Upper lobe of left lung (tissue), 6 donors: ENCODE data around the gene ALG9. TPM values are rescaled to one million over a fixed set of nuclear protein-coding genes. Genes with fewer than 3 reads are reported as not detected.

Experiments
- ATAC-seq, 2 donors: fragments of 200-7000 bp; cut with Tn5 transposase; one replicate each; pipeline ENCODE4 v1.9.1; 2022; ENCODE audit warnings: mild to moderate bottlenecking in 2 of 2, moderate library complexity in 2 of 2; ENCODE audit not compliant: low FRiP score in 2 of 2
- DNase-seq, 2 donors: peaks; one replicate each; pipeline ENCODE4 v3.0.0-alpha.2; 2019 to 2020
- H3K27ac ChIP-seq, 4 donors: fragments of 200-600 bp; sonication (generic); one replicate each; pipeline ENCODE4 v1.5.1; 2016 to 2019
- H3K27me3 ChIP-seq, 4 donors: fragments of 200-600 bp; sonication (generic); one replicate each; pipeline ENCODE4 v1.5.1; 2017 to 2019
- H3K36me3 ChIP-seq, 4 donors: fragments of 200-600 bp; sonication (generic); one replicate each; pipeline ENCODE4 v1.5.1; 2016 to 2019
- H3K4me1 ChIP-seq, 4 donors: fragments of 200-600 bp; sonication (generic); one replicate each; pipeline ENCODE4 v1.5.1; 2018 to 2019
- H3K4me3 ChIP-seq, 4 donors: fragments of 200-600 bp; sonication (generic); one replicate each; pipeline ENCODE4 v1.5.1; 2017 to 2019; ENCODE audit warnings: mild to moderate bottlenecking in 2 of 4, moderate library complexity in 1 of 4
- H3K9me3 ChIP-seq, 4 donors: fragments of 200-600 bp; sonication (generic); one replicate each; pipeline ENCODE4 v1.5.1; 2018 to 2019
- EP300 ChIP-seq, 4 donors: sonication (generic); formaldehyde crosslinking; IDR thresholded peaks; one replicate each; pipeline ENCODE4 v1.5.1; 2017; ENCODE audit warnings: antibody characterized with exemption in 4 of 4, control low read depth in 2 of 4
- POLR2A ChIP-seq, 4 donors: fragments of 450-650 bp; IDR thresholded peaks; one replicate each; pipeline ENCODE4 v1.5.1; 2016 to 2017; ENCODE audit warnings: antibody characterized with exemption in 4 of 4, mild to moderate bottlenecking in 2 of 4
- POLR2AphosphoS5 ChIP-seq, 2 donors: sonication (generic); formaldehyde crosslinking; IDR thresholded peaks; one replicate each; pipeline ENCODE4 v1.5.1; 2017; ENCODE audit warnings: antibody characterized with exemption in 2 of 2
- WGBS, 2 donors: methylation state at CpG; one replicate each; pipeline ENCODE4 v1.1.5; 2017 to 2018; 5-methylcytosine and 5-hydroxymethylcytosine counted together
- total RNA-seq, 6 donors: library from RNA; depleted of rRNA in 4 of 6; stranded (reverse); fragments of >200 nt in 4 of 6; gene quantifications; one replicate each; pipeline versions ENCODE4 v1.1.0 to v1.2.1, GENCODE V29; 2016 to 2021
- TF ChIP-seq, protein P1 (sequence below), 6 experiments: fragments of 450-650 bp in 4 of 6; fragments of 200-600 bp in 2 of 6; sonication (generic) in 2 of 6; IDR thresholded peaks; one replicate each; pipeline ENCODE4 v1.5.1; 2016 to 2019; ENCODE audit warnings: antibody characterized with exemption in 6 of 6
- donor health status: DM: no; HTN: no; CAD: no; lungs with moderate emphysema.
- donor health status: DM: no; HTN: yes; CAD: no; lungs with severe emphysema.

Gene ALG9
- total RNA-seq, 6 donors from 2014 or later: 15.7 to 34.8 (median 20.9) TPM

DNA sequence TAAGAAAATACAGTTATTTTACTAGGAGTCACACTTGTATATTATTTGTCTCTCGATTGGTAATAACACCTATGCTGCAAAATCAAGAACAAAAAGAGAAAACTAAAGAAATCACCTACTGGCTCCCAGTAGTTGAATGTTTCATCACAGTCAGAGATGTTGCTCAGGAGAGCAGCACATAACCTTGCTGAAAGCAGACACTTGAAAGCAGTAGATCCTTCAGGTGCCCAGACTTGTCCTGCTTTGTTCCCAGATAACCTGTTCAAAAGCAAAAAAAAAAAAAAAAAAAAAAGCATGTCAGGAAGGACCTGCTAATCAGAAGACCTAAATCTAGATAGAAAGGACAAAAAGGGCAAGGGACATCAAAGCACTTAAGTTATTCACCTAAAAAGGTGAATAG lies 1.3 kb downstream of the ALG9 start:
- DNase-seq (no peak), ATAC-seq (no peak)
- peaks cover 9 to 21% (median 14%) of the 10 kb centered on the region in 4 donors for H3K4me1 ChIP-seq
- TF ChIP-seq POLR2AphosphoS5 (IDR thresholded peaks at IDR 0.05): no peak
- TF ChIP-seq POLR2A (IDR thresholded peaks at IDR 0.05): no peak
- TF ChIP-seq, protein P1, sequence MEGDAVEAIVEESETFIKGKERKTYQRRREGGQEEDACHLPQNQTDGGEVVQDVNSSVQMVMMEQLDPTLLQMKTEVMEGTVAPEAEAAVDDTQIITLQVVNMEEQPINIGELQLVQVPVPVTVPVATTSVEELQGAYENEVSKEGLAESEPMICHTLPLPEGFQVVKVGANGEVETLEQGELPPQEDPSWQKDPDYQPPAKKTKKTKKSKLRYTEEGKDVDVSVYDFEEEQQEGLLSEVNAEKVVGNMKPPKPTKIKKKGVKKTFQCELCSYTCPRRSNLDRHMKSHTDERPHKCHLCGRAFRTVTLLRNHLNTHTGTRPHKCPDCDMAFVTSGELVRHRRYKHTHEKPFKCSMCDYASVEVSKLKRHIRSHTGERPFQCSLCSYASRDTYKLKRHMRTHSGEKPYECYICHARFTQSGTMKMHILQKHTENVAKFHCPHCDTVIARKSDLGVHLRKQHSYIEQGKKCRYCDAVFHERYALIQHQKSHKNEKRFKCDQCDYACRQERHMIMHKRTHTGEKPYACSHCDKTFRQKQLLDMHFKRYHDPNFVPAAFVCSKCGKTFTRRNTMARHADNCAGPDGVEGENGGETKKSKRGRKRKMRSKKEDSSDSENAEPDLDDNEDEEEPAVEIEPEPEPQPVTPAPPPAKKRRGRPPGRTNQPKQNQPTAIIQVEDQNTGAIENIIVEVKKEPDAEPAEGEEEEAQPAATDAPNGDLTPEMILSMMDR (IDR thresholded peaks at IDR 0.05): no peak
- TF ChIP-seq EP300 (IDR thresholded peaks at IDR 0.05): no peak
- no peaks in the 10 kb centered on the region for H3K27me3 ChIP-seq
- WGBS, 2 donors: 85 to 95% methylated on average over 1 of the region's 1 CpG
- peaks cover 5 to 37% (median 9%) of the 10 kb centered on the region in 4 donors for H3K36me3 ChIP-seq
- H3K4me3 ChIP-seq: peak overlapping the region in 1 of 4 donors; percentile 98
- no peaks in the 10 kb centered on the region for H3K9me3 ChIP-seq
- H3K27ac ChIP-seq: no peak overlapping the region

DNA sequence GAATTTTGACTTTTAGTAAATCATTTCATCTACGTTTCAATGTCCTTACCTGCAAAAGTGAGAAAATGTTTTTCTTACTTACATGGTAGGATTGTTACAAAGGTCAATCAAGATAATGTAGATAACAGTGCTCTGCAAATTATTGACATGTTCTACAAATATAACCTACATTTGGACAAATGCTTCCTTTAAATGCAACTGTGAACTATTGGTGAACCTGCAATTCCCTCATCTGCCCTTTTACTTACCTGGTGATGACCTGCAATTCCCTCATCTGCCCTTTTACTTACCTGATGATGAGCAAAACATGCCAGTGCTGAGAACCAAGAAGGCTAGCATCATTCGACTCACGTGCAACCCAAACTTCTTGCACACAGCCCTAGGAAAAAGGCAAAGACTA lies 11.1 kb downstream of the ALG9 start:
- ATAC-seq: no peak
- no peak for DNase-seq
- no peak overlapping the region for H3K27ac ChIP-seq
- WGBS, 2 donors: 95 to 98% methylated on average over 3 of the region's 3 CpGs
- H3K9me3 ChIP-seq: no peaks in the 10 kb centered on the region
- no peaks in the 10 kb centered on the region for H3K27me3 ChIP-seq
- no peak overlapping the region for H3K4me3 ChIP-seq
- H3K36me3 ChIP-seq: peaks cover 5 to 90% (median 41%) of the 10 kb centered on the region in 4 donors
- TF ChIP-seq POLR2A (IDR thresholded peaks at IDR 0.05) (no peak), EP300 (IDR thresholded peaks at IDR 0.05) (no peak)
- H3K4me1 ChIP-seq: no peaks in the 10 kb centered on the region

DNA sequence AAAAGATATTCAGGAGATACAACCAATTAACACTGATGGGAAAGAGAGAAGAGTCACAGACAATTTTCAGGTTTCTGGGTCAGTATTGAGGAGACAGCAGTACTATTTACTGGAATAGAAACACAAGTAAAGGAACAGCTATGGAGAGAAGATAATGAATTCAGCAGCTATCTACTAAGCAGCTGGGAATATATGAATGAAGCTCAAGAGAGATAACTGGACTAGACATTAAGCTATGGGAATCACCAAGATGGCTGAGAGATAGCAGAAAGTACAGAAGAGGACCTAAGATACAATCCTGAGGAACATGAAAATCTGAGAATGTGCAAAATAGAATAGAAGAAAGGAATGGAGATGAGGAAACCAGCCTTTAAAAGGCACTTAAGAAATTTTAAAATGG lies 15.9 kb downstream of the ALG9 start:
- Histone ChIP-seq H3K4me3 (no peak overlapping the region), H3K36me3 (peaks cover 8 to 80% (median 43%) of the 10 kb centered on the region in 4 donors), H3K27ac (no peak overlapping the region), H3K9me3 (no peaks in the 10 kb centered on the region), H3K4me1 (no peaks in the 10 kb centered on the region), H3K27me3 (no peaks in the 10 kb centered on the region)
- ATAC-seq: no peak
- TF ChIP-seq EP300 (IDR thresholded peaks at IDR 0.05): no peak
- TF ChIP-seq, protein P1 (IDR thresholded peaks at IDR 0.05): no peak
- TF ChIP-seq POLR2A (IDR thresholded peaks at IDR 0.05): no peak
- no peak for TF ChIP-seq POLR2AphosphoS5 (IDR thresholded peaks at IDR 0.05)
- DNase-seq: no peak

DNA sequence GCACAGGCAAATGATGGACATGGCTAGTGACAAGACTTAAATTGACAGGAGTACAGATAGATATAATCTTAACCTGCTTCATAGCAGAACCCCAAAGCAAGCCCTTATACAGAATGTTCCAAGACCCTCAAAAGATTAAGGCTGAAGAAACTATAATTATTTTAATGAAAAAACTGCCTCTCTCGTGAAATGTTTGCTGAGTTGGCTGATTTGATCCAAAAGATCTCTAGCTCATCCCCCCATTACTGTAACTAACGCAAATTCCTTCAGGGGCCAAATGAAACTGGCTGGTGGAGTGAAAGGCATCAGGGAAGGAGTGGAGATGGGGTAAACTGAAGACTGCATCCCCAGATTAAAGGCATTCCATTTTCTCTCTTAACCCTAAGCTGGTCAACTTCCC lies 19.3 kb downstream of the ALG9 start:
- H3K4me3 ChIP-seq: no peak overlapping the region
- H3K4me1 ChIP-seq: no peaks in the 10 kb centered on the region
- no peak for TF ChIP-seq POLR2A (IDR thresholded peaks at IDR 0.05)
- TF ChIP-seq, protein P1 (IDR thresholded peaks at IDR 0.05): no peak
- TF ChIP-seq EP300 (IDR thresholded peaks at IDR 0.05): no peak
- TF ChIP-seq POLR2AphosphoS5 (IDR thresholded peaks at IDR 0.05): no peak
- WGBS, 2 donors: 82 to 83% methylated on average over 2 of the region's 2 CpGs
- ATAC-seq (no peak), DNase-seq (no peak)
- peaks cover 6 to 80% (median 19%) of the 10 kb centered on the region in 4 donors for H3K36me3 ChIP-seq
- H3K27me3 ChIP-seq: no peaks in the 10 kb centered on the region
- no peak overlapping the region for H3K27ac ChIP-seq
- H3K9me3 ChIP-seq: no peaks in the 10 kb centered on the region

DNA sequence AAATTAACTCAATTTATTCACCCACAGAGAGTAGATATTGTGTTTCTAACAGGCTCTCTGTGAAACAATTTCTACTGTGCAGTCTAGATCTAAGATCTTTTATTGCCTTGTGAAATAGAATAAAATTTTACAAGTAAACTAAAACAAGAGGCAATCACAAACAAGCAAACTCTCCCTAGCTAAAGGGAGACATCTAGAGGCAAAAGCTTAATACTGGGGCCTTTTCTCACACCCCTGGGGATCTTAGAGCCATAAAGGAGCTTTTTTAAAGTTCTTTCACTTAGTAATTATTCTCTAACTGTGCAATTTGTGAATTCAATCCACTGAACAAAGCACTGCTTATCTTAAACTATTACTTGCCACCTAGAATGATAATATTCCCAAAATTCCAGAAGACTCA lies 19.7 kb downstream of the ALG9 start:
- Histone ChIP-seq H3K4me3 (no peak overlapping the region), H3K27me3 (no peaks in the 10 kb centered on the region), H3K27ac (no peak overlapping the region), H3K9me3 (no peaks in the 10 kb centered on the region), H3K36me3 (peaks cover 6 to 79% (median 21%) of the 10 kb centered on the region in 4 donors), H3K4me1 (no peaks in the 10 kb centered on the region)
- TF ChIP-seq, protein P1 (IDR thresholded peaks at IDR 0.05): peak in 1 of 6 experiments; percentile 17
- TF ChIP-seq POLR2A (IDR thresholded peaks at IDR 0.05) (no peak), POLR2AphosphoS5 (IDR thresholded peaks at IDR 0.05) (no peak)
- ATAC-seq: no peak
- DNase-seq: no peak
